HEK293 (cell line): ENCODE data around the gene LYPD6B.

ENCODE experiments used
- KLF1 ChIP-seq: fragments of 450-650 bp; formaldehyde crosslinking; IDR thresholded peaks from 2 replicates; pipeline ENCODE4 v1.5.1; 2016; ENCODE audit warnings: missing biosample characterization, missing genetic modification characterization
- PRDM1 ChIP-seq: fragments of 450-650 bp; formaldehyde crosslinking; IDR thresholded peaks from 2 replicates; pipeline ENCODE4; 2016; ENCODE audit warnings: missing biosample characterization, missing genetic modification characterization
- WT1 ChIP-seq: fragments of 450-650 bp; formaldehyde crosslinking; IDR thresholded peaks from 2 replicates; pipeline ENCODE4 v1.5.1; 2016; ENCODE audit warnings: missing biosample characterization, missing genetic modification characterization
- ZBTB1 ChIP-seq: fragments of 450-650 bp; formaldehyde crosslinking; IDR thresholded peaks from 2 replicates; pipeline ENCODE4 v1.5.1; 2016; ENCODE audit warnings: missing biosample characterization, missing genetic modification characterization
- ZFP37 ChIP-seq: fragments of 450-650 bp; formaldehyde crosslinking; IDR thresholded peaks from 2 replicates; pipeline ENCODE4 v1.5.1; 2016; ENCODE audit warnings: missing biosample characterization, missing genetic modification characterization
- ZNF16 ChIP-seq: fragments of 450-650 bp; formaldehyde crosslinking; IDR thresholded peaks from 2 replicates; pipeline ENCODE4 v1.5.1; 2016; ENCODE audit warnings: low read depth, missing biosample characterization, missing genetic modification characterization
- ZNF202 ChIP-seq: fragments of 450-650 bp; formaldehyde crosslinking; IDR thresholded peaks from 2 replicates; pipeline ENCODE4 v1.5.1; 2016; ENCODE audit warnings: missing biosample characterization, missing genetic modification characterization, borderline replicate concordance
- ZNF433 ChIP-seq: fragments of 450-650 bp; formaldehyde crosslinking; IDR thresholded peaks from 2 replicates; pipeline ENCODE4 v1.5.1; 2016; ENCODE audit warnings: missing biosample characterization, missing genetic modification characterization, low read depth
- ZNF837 ChIP-seq: fragments of 450-650 bp; formaldehyde crosslinking; IDR thresholded peaks from 2 replicates; pipeline ENCODE4 v1.5.1; 2016; ENCODE audit warnings: missing biosample characterization, missing genetic modification characterization
- TF ChIP-seq, protein P1 (sequence below): fragments of 450-650 bp; formaldehyde crosslinking; IDR thresholded peaks from 2 replicates; pipeline ENCODE4 v1.5.1; 2017; ENCODE audit warnings: missing biosample characterization, missing genetic modification characterization
- TF ChIP-seq, protein P2 (sequence below): fragments of 450-650 bp; formaldehyde crosslinking; IDR thresholded peaks from 2 replicates; pipeline ENCODE4 v1.5.1; 2016; ENCODE audit warnings: missing biosample characterization, missing genetic modification characterization
- TF ChIP-seq, protein P3 (sequence below): fragments of 450-650 bp; formaldehyde crosslinking; IDR thresholded peaks from 2 replicates; pipeline ENCODE4 v1.5.1; 2016; ENCODE audit warnings: missing biosample characterization, missing genetic modification characterization
- TF ChIP-seq, protein P4 (sequence below): fragments of 450-650 bp; formaldehyde crosslinking; IDR thresholded peaks from 2 replicates; pipeline ENCODE4 v1.5.1; 2017; ENCODE audit warnings: missing biosample characterization, missing genetic modification characterization
- TF ChIP-seq, protein P5 (sequence below): fragments of 450-650 bp; formaldehyde crosslinking; IDR thresholded peaks from 2 replicates; pipeline ENCODE4 v1.5.1; 2016; ENCODE audit warnings: missing biosample characterization, missing genetic modification characterization

DNA sequence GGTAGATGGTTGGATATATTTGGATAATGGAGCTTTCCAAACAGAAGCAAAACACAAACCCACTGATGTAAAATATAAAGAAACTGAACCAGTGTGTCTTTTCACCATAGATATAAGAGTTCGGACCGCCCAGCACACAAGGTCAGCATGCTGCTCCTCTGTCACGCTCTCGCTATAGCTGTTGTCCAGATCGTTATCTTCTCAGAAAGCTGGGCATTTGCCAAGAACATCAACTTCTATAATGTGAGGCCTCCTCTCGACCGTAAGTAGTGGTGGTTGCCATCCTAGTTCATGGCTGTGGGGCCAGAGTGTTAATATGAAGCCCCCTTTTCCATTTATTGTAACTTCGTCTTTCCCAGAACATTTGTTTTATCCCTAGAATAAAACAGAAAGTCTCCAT, 166.6 kb downstream of the LYPD6B start:
- TF ChIP-seq PRDM1 (tag by site-specific recombination), result no peak
- TF ChIP-seq KLF1 (tag by site-specific recombination), result no peak
- TF ChIP-seq, protein P1, sequence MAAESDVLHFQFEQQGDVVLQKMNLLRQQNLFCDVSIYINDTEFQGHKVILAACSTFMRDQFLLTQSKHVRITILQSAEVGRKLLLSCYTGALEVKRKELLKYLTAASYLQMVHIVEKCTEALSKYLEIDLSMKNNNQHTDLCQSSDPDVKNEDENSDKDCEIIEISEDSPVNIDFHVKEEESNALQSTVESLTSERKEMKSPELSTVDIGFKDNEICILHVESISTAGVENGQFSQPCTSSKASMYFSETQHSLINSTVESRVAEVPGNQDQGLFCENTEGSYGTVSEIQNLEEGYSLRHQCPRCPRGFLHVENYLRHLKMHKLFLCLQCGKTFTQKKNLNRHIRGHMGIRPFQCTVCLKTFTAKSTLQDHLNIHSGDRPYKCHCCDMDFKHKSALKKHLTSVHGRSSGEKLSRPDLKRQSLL (tag by site-specific recombination), result no peak
- TF ChIP-seq ZNF202 (tag by site-specific recombination), result no peak
- TF ChIP-seq, protein P2, sequence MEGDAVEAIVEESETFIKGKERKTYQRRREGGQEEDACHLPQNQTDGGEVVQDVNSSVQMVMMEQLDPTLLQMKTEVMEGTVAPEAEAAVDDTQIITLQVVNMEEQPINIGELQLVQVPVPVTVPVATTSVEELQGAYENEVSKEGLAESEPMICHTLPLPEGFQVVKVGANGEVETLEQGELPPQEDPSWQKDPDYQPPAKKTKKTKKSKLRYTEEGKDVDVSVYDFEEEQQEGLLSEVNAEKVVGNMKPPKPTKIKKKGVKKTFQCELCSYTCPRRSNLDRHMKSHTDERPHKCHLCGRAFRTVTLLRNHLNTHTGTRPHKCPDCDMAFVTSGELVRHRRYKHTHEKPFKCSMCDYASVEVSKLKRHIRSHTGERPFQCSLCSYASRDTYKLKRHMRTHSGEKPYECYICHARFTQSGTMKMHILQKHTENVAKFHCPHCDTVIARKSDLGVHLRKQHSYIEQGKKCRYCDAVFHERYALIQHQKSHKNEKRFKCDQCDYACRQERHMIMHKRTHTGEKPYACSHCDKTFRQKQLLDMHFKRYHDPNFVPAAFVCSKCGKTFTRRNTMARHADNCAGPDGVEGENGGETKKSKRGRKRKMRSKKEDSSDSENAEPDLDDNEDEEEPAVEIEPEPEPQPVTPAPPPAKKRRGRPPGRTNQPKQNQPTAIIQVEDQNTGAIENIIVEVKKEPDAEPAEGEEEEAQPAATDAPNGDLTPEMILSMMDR (tag by site-specific recombination), result no peak
- TF ChIP-seq, protein P3, sequence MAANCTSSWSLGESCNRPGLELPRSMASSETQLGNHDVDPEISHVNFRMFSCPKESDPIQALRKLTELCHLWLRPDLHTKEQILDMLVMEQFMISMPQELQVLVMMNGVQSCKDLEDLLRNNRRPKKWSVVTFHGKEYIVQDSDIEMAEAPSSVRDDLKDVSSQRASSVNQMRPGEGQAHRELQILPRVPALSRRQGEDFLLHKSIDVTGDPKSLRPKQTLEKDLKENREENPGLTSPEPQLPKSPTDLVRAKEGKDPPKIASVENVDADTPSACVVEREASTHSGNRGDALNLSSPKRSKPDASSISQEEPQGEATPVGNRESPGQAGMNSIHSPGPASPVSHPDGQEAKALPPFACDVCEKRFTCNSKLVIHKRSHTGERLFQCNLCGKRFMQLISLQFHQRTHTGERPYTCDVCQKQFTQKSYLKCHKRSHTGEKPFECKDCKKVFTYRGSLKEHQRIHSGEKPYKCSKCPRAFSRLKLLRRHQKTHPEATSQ, result no peak
- no peak for TF ChIP-seq ZFP37
- TF ChIP-seq ZNF837, result no peak
- no peak for TF ChIP-seq ZNF16
- TF ChIP-seq, protein P4, sequence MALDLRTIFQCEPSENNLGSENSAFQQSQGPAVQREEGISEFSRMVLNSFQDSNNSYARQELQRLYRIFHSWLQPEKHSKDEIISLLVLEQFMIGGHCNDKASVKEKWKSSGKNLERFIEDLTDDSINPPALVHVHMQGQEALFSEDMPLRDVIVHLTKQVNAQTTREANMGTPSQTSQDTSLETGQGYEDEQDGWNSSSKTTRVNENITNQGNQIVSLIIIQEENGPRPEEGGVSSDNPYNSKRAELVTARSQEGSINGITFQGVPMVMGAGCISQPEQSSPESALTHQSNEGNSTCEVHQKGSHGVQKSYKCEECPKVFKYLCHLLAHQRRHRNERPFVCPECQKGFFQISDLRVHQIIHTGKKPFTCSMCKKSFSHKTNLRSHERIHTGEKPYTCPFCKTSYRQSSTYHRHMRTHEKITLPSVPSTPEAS (tag by site-specific recombination), result no peak
- TF ChIP-seq, protein P5, sequence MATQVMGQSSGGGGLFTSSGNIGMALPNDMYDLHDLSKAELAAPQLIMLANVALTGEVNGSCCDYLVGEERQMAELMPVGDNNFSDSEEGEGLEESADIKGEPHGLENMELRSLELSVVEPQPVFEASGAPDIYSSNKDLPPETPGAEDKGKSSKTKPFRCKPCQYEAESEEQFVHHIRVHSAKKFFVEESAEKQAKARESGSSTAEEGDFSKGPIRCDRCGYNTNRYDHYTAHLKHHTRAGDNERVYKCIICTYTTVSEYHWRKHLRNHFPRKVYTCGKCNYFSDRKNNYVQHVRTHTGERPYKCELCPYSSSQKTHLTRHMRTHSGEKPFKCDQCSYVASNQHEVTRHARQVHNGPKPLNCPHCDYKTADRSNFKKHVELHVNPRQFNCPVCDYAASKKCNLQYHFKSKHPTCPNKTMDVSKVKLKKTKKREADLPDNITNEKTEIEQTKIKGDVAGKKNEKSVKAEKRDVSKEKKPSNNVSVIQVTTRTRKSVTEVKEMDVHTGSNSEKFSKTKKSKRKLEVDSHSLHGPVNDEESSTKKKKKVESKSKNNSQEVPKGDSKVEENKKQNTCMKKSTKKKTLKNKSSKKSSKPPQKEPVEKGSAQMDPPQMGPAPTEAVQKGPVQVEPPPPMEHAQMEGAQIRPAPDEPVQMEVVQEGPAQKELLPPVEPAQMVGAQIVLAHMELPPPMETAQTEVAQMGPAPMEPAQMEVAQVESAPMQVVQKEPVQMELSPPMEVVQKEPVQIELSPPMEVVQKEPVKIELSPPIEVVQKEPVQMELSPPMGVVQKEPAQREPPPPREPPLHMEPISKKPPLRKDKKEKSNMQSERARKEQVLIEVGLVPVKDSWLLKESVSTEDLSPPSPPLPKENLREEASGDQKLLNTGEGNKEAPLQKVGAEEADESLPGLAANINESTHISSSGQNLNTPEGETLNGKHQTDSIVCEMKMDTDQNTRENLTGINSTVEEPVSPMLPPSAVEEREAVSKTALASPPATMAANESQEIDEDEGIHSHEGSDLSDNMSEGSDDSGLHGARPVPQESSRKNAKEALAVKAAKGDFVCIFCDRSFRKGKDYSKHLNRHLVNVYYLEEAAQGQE (tag by site-specific recombination), result no peak
- no peak for TF ChIP-seq ZBTB1 (tag by site-specific recombination)
- no peak for TF ChIP-seq WT1 (tag by site-specific recombination)
- TF ChIP-seq ZNF433, result no peak
